Gastrocnemius medialis (tissue), 4 donors: ENCODE results near the gene SIL1.

ENCODE experiments used
- POLR2A ChIP-seq, 2 donors: fragments of 450-650 bp; IDR thresholded peaks; one replicate each; pipeline ENCODE4 v1.6.1; 2017; ENCODE audit warnings: antibody characterized with exemption in 2 of 2, mild to moderate bottlenecking in 2 of 2, moderate library complexity in 2 of 2
- TF ChIP-seq, protein P1 (sequence below), 5 experiments: fragments of 450-650 bp in 3 of 5; fragments of 200-600 bp in 2 of 5; sonication (generic) in 2 of 5; IDR thresholded peaks in 4 of 5; conservative IDR thresholded peaks in 1 of 5; 1 replicate in 4 of 5; 2 replicates in 1 of 5; pipeline ENCODE4 v1.5.1; 2016 to 2019; ENCODE audit warnings: antibody characterized with exemption in 5 of 5, mild to moderate bottlenecking in 3 of 5, moderate library complexity in 3 of 5

- TF ChIP-seq POLR2A (IDR thresholded peaks at IDR 0.05): no peak
- TF ChIP-seq, protein P1, sequence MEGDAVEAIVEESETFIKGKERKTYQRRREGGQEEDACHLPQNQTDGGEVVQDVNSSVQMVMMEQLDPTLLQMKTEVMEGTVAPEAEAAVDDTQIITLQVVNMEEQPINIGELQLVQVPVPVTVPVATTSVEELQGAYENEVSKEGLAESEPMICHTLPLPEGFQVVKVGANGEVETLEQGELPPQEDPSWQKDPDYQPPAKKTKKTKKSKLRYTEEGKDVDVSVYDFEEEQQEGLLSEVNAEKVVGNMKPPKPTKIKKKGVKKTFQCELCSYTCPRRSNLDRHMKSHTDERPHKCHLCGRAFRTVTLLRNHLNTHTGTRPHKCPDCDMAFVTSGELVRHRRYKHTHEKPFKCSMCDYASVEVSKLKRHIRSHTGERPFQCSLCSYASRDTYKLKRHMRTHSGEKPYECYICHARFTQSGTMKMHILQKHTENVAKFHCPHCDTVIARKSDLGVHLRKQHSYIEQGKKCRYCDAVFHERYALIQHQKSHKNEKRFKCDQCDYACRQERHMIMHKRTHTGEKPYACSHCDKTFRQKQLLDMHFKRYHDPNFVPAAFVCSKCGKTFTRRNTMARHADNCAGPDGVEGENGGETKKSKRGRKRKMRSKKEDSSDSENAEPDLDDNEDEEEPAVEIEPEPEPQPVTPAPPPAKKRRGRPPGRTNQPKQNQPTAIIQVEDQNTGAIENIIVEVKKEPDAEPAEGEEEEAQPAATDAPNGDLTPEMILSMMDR (IDR thresholded peaks at IDR 0.05 in 4 of 5, conservative IDR thresholded peaks at IDR 0.05 in 1 of 5): no peak
These were observed 48.5 kb downstream of the SIL1 start for GRCh38 chr5:139149477-139150199.
